ENCODE measurements around the gene IFNLR1.

GRCh38 chr1:24117722-24118409, 69.2 kb downstream of the IFNLR1 start:
- TF ChIP-seq TAF1 (IDR thresholded peaks at IDR 0.05; ENCODE audit: borderline replicate concordance, insufficient read depth, low read length) (no peak), SIN3A (IDR thresholded peaks at IDR 0.05; ENCODE audit: borderline replicate concordance, insufficient read depth, low read length) (no peak)

Data from PFSK-1 (cell line).